Transverse colon (tissue), 4 donors: ENCODE results near the gene RTKN2.

Experiments
- CTCF ChIP-seq, 5 experiments: fragments of 200-600 bp in 3 of 5; fragments of 450-650 bp in 2 of 5; sonication (generic) in 3 of 5; IDR thresholded peaks; 1 replicate in 2 of 5; 2 replicates in 3 of 5; pipeline ENCODE4 v1.5.1; 2016 to 2017; ENCODE audit warnings: antibody characterized with exemption in 5 of 5, inconsistent platforms in 3 of 5, mild to moderate bottlenecking in 2 of 5, moderate library complexity in 1 of 5
- EP300 ChIP-seq: sonication (generic); formaldehyde crosslinking; IDR thresholded peaks from one replicate; pipeline ENCODE4 v1.6.1; 2017; ENCODE audit warnings: antibody characterized with exemption, low read depth
- POLR2AphosphoS5 ChIP-seq, 3 donors: sonication (generic); formaldehyde crosslinking; IDR thresholded peaks; one replicate each; pipeline ENCODE4 v1.6.1; 2016; ENCODE audit warnings: antibody characterized with exemption in 3 of 3

- TF ChIP-seq CTCF (IDR thresholded peaks at IDR 0.05) (no peak), EP300 (no peak), POLR2AphosphoS5 (IDR thresholded peaks at IDR 0.05) (no peak)
Measured at GRCh38 chr10:62199584-62199983, 69.1 kb downstream of the RTKN2 start.
